SJCRH30 (cell line): ENCODE measurements around the gene GAS7. TPM values are rescaled to one million over a fixed set of nuclear protein-coding genes. Genes with fewer than 3 reads are reported as not detected.

Experiments used
- DNase-seq, 2 experiments: peaks; one replicate each; pipeline ENCODE4 v3.0.0-alpha.2; 2015 to 2020
- H3K27ac ChIP-seq: fragments of 250-450 bp; sonication (Bioruptor Pico); 2 replicates; pipeline ENCODE4 v1.5.1; 2020; ENCODE audit warnings: mild to moderate bottlenecking, moderate library complexity
- H3K27me3 ChIP-seq: fragments of 250-450 bp; sonication (Bioruptor Pico); 2 replicates; pipeline ENCODE4 v1.5.1; 2020; ENCODE audit warnings: mild to moderate bottlenecking, moderate library complexity
- H3K36me3 ChIP-seq: fragments of 250-450 bp; sonication (Bioruptor Pico); 2 replicates; pipeline ENCODE4 v1.5.1; 2020; ENCODE audit warnings: mild to moderate bottlenecking, moderate library complexity
- H3K4me1 ChIP-seq: fragments of 250-450 bp; sonication (Bioruptor Pico); 2 replicates; pipeline ENCODE4 v1.5.1; 2020; ENCODE audit warnings: mild to moderate bottlenecking, moderate library complexity
- H3K4me3 ChIP-seq: fragments of 250-450 bp; sonication (Bioruptor Pico); 2 replicates; pipeline ENCODE4 v1.5.1; 2020; ENCODE audit warnings: mild to moderate bottlenecking, moderate library complexity
- H3K9me3 ChIP-seq: fragments of 250-450 bp; sonication (Bioruptor Pico); replicated peaks from 2 replicates; pipeline ENCODE4 v1.5.1; 2020; ENCODE audit warnings: mild to moderate bottlenecking, moderate library complexity
- total RNA-seq: library from RNA; depleted of rRNA; stranded (reverse); fragments of >200 nt; shearing (Covaris generic); gene quantifications from 2 replicates; pipeline ENCODE4 v1.2.3, GENCODE V29; 2014

The GAS7 gene
- total RNA-seq, 1 experiment from 2014 or later, result 0.91 TPM

- no peaks in the 10 kb centered on the region for H3K27me3 ChIP-seq
- H3K36me3 ChIP-seq, result no peaks in the 10 kb centered on the region
- H3K9me3 ChIP-seq, result no peaks in the 10 kb centered on the region
- H3K4me3 ChIP-seq, result no peak overlapping the region
- H3K27ac ChIP-seq, result no peak overlapping the region
- H3K4me1 ChIP-seq, result no peaks in the 10 kb centered on the region
- no peak for DNase-seq
Measured at GRCh38 chr17:9918352-9918751, 280.1 kb downstream of the GAS7 start.

- Histone ChIP-seq H3K36me3 (no peaks in the 10 kb centered on the region), H3K9me3 (no peaks in the 10 kb centered on the region), H3K27ac (no peak overlapping the region), H3K27me3 (no peaks in the 10 kb centered on the region), H3K4me1 (no peaks in the 10 kb centered on the region), H3K4me3 (no peak overlapping the region)
- DNase-seq, result no peak
Measured at GRCh38 chr17:9917801-9918200, 280.6 kb downstream of the GAS7 start.

- Histone ChIP-seq H3K27ac (no peak overlapping the region), H3K4me3 (no peak overlapping the region), H3K9me3 (no peaks in the 10 kb centered on the region), H3K36me3 (no peaks in the 10 kb centered on the region), H3K27me3 (no peaks in the 10 kb centered on the region), H3K4me1 (no peaks in the 10 kb centered on the region)
- no peak for DNase-seq
Measured at GRCh38 chr17:9917131-9917530, 281.3 kb downstream of the GAS7 start.

GRCh38 chr17:9916108-9916507 is 282.3 kb downstream of the GAS7 start:
- Histone ChIP-seq H3K36me3 (no peaks in the 10 kb centered on the region), H3K4me1 (no peaks in the 10 kb centered on the region), H3K27ac (no peak overlapping the region), H3K9me3 (no peaks in the 10 kb centered on the region), H3K27me3 (no peaks in the 10 kb centered on the region), H3K4me3 (no peak overlapping the region)
- no peak for DNase-seq

GRCh38 chr17:9913476-9913875 is 284.9 kb downstream of the GAS7 start:
- Histone ChIP-seq H3K4me3 (no peak overlapping the region), H3K9me3 (no peaks in the 10 kb centered on the region), H3K27ac (no peak overlapping the region), H3K27me3 (no peaks in the 10 kb centered on the region), H3K36me3 (no peaks in the 10 kb centered on the region), H3K4me1 (no peaks in the 10 kb centered on the region)
- no peak for DNase-seq

GRCh38 chr17:9912121-9913099 is 286.0 kb downstream of the GAS7 start:
- H3K36me3 ChIP-seq, result no peaks in the 10 kb centered on the region
- no peaks in the 10 kb centered on the region for H3K4me1 ChIP-seq
- DNase-seq, result no peak
- H3K27ac ChIP-seq, result no peak overlapping the region
- H3K27me3 ChIP-seq, result no peaks in the 10 kb centered on the region
- no peaks in the 10 kb centered on the region for H3K9me3 ChIP-seq
- H3K4me3 ChIP-seq, result no peak overlapping the region

GRCh38 chr17:9911089-9911488 is 287.3 kb downstream of the GAS7 start:
- H3K4me1 ChIP-seq, result no peaks in the 10 kb centered on the region
- no peak for DNase-seq
- no peaks in the 10 kb centered on the region for H3K9me3 ChIP-seq
- H3K27me3 ChIP-seq, result no peaks in the 10 kb centered on the region
- no peak overlapping the region for H3K27ac ChIP-seq
- no peaks in the 10 kb centered on the region for H3K36me3 ChIP-seq
- H3K4me3 ChIP-seq, result no peak overlapping the region

GRCh38 chr17:9908649-9909042 is 289.8 kb downstream of the GAS7 start:
- H3K27me3 ChIP-seq, result no peaks in the 10 kb centered on the region
- no peak overlapping the region for H3K27ac ChIP-seq
- H3K4me3 ChIP-seq, result no peak overlapping the region
- H3K4me1 ChIP-seq, result no peaks in the 10 kb centered on the region
- no peak for DNase-seq
- no peaks in the 10 kb centered on the region for H3K36me3 ChIP-seq
- H3K9me3 ChIP-seq, result no peaks in the 10 kb centered on the region

GRCh38 chr17:9907883-9908648 is 290.3 kb downstream of the GAS7 start:
- Histone ChIP-seq H3K27ac (no peak overlapping the region), H3K4me3 (no peak overlapping the region), H3K4me1 (no peaks in the 10 kb centered on the region), H3K36me3 (no peaks in the 10 kb centered on the region), H3K9me3 (no peaks in the 10 kb centered on the region), H3K27me3 (no peaks in the 10 kb centered on the region)
- peak in 1 of 2 experiments; percentile 2 for DNase-seq

GRCh38 chr17:9907131-9907530 is 291.3 kb downstream of the GAS7 start:
- Histone ChIP-seq H3K27ac (no peak overlapping the region), H3K9me3 (no peaks in the 10 kb centered on the region), H3K4me3 (no peak overlapping the region), H3K36me3 (no peaks in the 10 kb centered on the region), H3K4me1 (no peaks in the 10 kb centered on the region), H3K27me3 (no peaks in the 10 kb centered on the region)
- no peak for DNase-seq

GRCh38 chr17:9906616-9907015 is 291.8 kb downstream of the GAS7 start:
- no peak for DNase-seq
- Histone ChIP-seq H3K4me1 (no peaks in the 10 kb centered on the region), H3K27me3 (no peaks in the 10 kb centered on the region), H3K4me3 (no peak overlapping the region), H3K9me3 (no peaks in the 10 kb centered on the region), H3K36me3 (no peaks in the 10 kb centered on the region), H3K27ac (no peak overlapping the region)

- Histone ChIP-seq H3K4me3 (no peak overlapping the region), H3K9me3 (no peaks in the 10 kb centered on the region), H3K4me1 (no peaks in the 10 kb centered on the region), H3K27ac (no peak overlapping the region), H3K36me3 (no peaks in the 10 kb centered on the region), H3K27me3 (no peaks in the 10 kb centered on the region)
- peak in 1 of 2 experiments; percentile 18 for DNase-seq
Measured at GRCh38 chr17:9905902-9906301, 292.5 kb downstream of the GAS7 start.

- H3K27me3 ChIP-seq, result no peaks in the 10 kb centered on the region
- no peaks in the 10 kb centered on the region for H3K4me1 ChIP-seq
- no peak within 1 kb of the TSS for H3K4me3 ChIP-seq
- DNase-seq, result no peak
- no peaks in the 10 kb centered on the region for H3K9me3 ChIP-seq
- no peak within 1 kb of the TSS for H3K27ac ChIP-seq
- H3K36me3 ChIP-seq, result no peaks in the 10 kb centered on the region
Measured at GRCh38 chr17:9905078-9905415, 293.4 kb downstream of the GAS7 start, which contains the start of gene RCVRN. TSS of gene RCVRN (minus strand) at chr17:9905271. CDS start at chr17:9905180, 91 bp downstream.

GRCh38 chr17:9904277-9905077 is 293.9 kb downstream of the GAS7 start:
- DNase-seq, result no peak
- Histone ChIP-seq H3K27ac (no peak overlapping the region), H3K36me3 (no peaks in the 10 kb centered on the region), H3K27me3 (no peaks in the 10 kb centered on the region), H3K9me3 (no peaks in the 10 kb centered on the region), H3K4me3 (no peak overlapping the region), H3K4me1 (no peaks in the 10 kb centered on the region)

GRCh38 chr17:9902120-9902519 is 296.3 kb downstream of the GAS7 start:
- Histone ChIP-seq H3K27me3 (no peaks in the 10 kb centered on the region), H3K4me1 (no peaks in the 10 kb centered on the region), H3K36me3 (no peaks in the 10 kb centered on the region), H3K9me3 (no peaks in the 10 kb centered on the region), H3K27ac (no peak overlapping the region), H3K4me3 (no peak overlapping the region)
- DNase-seq, result no peak
